Endometrium (tissue), 2 donors: ENCODE measurements around the gene RC3H1.
"Not testable (repeated sequence)": the region's sequence is repeated elsewhere in the genome, so short reads cannot be mapped to it uniquely, and the experiment has no call there.

ENCODE experiments used
- FAIRE-seq: peaks from 2 replicates; lab custom pipeline; 2012; peaks lifted over from hg19 to GRCh38; lab: Jason Lieb, UNC
- donor health status: control.
- donor health status: control.

Gene RC3H1

DNA sequence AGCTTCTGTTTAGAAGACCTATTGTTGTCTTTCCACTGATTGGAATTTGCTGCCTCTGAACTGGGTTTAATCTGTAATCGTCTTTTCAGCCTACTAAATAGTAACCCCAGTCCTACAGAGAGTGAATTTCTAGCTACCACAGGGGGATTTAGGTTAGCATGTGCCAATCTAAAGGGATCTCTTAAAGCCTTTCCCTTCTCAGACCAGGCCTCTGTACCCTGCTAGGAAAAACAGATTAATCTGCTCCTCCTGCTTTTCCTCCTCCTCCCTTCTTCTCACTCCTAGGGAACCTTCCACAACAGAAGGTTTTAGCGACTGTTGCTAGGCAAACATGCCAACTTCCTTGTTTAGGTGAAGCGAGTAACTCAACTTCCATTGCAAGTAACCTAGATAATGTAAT is 1.3 kb upstream of the RC3H1 start:
- FAIRE-seq: no peak

DNA sequence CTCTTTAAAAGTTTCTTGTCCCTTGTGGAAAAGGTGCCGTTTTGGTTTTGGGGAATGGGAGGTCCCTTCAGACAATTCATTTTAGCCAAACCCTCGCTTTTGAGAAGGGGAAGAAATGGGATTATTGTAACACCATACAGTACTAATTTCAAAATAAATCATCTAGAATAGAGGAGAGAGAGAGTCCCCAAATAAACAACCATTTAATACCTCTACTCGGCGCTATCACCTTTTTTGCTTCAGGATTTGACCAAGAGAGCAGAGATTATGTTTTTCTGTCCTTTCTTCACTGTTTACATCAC is 770 bp upstream of the RC3H1 start:
- no peak for FAIRE-seq

DNA sequence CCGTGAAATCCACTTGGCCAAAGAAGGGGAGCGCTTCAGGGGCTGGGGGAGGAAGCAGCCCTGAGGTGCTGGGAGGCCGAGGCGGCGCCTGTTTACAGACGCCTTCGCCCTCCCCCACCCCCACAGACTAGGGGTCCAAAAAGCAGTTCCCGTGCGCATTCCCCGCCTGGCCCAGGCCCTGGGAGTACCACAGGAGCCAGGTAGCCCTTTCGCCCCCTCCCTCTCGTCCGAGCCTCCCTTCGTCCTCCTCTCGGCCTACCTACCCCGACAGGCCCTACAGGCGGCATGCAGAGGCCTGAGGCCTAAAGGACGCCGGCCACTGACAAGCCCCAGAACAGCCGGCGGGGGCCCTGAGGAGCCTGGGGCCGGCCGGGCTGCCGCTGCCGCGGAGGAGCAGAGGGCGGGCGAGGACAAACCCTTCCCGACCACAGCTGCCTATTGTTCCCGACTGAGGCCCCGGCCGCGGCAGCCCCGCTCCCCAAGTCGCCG is 522 bp downstream of the RC3H1 start:
- no peak for FAIRE-seq

DNA sequence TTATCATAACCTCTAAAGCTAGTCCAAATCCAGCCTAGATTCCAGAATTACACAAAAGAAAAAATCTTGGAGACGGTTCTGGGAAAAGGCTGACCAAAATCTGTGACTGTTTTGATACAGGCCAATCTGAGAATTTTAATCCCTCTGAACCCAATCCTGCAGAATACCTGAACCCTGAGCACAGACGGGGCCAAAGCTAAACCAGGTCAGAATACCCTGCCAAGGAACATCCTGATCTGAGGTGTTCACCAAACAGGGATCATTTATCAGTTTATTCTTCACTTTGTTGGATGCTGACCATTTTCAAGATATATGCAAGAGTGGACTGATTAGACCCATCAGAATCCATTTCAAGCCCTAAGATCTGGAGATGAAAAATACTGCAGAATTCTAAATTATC is 3.6 kb downstream of the RC3H1 start:
- no peak for FAIRE-seq

DNA sequence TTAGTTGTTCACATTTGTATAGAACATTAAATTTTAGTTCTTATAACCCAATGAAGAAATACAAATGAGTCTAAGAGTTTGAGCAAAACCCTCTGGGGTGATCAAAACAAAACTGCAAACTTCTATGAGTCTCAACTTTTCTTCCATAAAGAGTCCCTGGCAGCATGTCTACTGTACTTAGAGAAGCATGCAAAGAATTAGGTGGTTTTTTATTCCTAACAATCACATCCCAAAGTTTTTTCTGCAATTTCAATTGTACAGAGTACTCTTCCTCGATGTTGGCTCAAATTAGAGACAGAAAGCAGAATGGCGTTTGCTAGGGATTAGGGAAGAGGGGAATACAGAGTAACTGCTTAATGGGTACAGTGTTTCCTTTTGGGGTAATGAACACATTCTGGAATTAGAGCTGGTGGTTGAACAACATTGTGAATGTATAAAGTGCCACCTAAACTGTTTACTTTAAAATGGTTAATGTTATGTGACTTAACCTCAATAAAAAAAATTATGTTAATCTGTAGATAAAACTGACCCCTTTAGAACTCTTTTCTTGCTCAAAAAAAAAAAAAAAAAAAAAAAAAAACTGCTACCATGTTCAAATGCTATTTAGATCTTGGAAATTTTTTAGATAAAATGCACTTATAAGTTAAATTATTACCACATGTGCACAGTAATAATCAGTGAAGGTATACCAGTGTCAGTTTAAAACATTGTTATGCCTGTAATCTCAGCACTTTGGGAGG is 4.8 kb downstream of the RC3H1 start:
- no peak for FAIRE-seq

DNA sequence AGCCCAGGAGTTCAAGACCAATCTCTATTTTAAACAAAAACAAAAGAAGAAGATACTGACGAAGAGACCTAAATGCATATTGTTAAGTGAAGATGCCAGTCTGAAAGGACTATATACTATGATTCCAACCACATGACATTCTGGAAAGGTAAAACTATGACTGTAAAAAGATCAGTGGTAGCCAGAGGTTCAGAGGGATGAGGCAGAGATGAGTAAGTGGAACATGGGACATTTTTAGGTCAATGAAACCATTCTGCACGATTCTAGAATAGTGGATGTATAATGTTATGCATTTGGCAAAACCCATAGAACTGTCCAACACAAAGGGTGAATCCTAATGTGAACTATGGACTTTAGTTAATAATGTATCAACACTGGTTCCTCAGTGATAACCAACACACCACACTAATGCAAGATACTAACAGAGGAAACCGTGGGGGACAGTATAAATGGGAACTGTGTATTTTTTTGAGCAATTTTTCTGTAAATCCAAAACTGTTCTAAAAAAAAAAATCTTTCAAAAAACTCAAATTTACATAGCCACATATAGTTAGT is 8.2 kb downstream of the RC3H1 start:
- FAIRE-seq: no peak

DNA sequence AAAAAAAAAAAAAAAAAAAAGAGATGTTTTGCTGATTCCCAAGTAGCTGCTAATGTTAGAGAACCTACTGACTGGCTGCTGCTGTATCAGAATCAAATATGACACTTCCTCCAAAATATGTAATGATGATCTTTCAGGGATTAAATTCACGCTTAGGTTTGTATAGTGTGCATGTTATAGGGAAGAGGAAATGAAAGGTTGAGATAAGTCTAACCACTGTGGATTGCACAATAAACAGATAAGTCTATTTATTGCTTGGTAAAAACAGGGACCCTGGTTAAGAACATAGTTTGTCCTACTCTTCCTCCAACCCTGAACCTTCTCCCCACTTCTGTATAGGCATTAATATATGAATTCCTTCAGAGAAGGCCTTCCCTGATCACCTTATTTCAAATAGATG is 13.2 kb downstream of the RC3H1 start:
- FAIRE-seq: no peak

DNA sequence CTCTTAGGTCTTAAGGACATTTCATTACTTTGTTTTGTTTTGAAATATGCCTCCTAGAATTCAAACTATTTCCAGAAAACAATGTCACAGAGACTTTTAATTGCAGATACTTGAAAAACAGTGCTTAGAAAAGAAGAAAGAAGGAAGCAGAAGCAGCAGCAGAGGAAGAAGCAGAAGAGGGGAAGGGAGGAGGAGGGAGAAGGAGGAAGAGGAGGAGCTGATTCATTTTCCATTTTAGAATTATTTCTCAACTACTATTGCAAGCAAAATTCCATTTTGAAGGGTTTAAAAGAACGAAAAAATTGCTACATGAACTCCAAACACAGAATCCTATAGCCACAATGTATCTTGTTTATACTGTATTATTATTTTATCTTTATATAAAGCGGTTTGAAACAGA is 13.9 kb downstream of the RC3H1 start:
- no peak for FAIRE-seq

DNA sequence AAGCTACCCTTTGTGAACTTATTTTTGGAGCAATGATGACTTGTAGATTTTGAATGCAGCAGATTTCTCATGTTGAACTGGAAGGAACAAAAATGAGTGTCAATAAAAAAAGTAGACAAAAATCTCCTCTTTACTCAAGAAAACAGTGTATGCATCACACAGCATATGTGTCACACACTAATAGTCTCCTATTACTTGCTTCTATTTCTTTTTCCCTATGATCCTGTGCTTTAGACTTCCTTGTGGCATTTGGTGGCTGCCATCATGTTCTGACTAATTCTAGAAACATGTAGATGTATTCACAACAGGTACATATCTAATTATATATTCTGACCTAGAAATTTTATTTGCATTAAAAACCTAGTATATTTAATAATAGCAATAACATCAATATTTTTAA is 14.3 kb downstream of the RC3H1 start:
- FAIRE-seq: no peak

DNA sequence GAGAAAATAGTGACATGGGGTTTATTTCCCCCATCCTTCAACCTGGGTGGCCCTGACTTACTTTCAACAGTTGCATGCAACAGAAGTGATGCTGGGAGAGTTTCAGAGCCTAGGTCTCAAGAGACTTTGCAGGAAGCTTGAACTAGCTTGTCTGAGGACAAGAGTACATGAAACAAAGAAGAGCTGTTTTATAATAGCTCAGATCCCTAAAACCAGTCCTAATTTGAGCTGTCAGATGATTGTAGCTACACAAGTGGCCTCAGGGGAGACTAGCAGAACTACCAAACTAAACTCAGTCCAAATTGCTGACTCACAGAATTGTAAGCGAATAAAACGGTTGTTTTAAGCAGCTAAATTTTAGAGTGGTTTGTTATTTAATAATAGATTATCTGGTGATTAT is 17.1 kb downstream of the RC3H1 start:
- peak; percentile 87 for FAIRE-seq

DNA sequence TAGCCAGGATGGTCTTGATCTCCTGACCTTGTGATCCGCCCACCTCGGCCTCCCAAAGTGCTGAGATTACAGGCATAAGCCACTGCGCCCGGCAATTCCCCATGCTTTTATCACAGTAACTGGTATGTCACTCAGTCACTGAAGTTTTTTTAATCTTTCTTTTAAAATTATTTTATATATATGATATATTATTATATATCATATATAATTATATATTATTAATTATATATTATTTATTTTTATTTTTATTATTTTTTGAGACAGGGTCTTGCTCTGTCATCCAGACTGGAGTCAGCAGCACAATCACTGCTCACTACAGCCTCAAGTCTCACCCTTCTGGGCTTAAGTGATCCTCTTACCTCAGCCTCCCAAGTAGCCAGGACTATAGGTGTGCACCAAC is 18.3 kb downstream of the RC3H1 start:
- FAIRE-seq: no peak

DNA sequence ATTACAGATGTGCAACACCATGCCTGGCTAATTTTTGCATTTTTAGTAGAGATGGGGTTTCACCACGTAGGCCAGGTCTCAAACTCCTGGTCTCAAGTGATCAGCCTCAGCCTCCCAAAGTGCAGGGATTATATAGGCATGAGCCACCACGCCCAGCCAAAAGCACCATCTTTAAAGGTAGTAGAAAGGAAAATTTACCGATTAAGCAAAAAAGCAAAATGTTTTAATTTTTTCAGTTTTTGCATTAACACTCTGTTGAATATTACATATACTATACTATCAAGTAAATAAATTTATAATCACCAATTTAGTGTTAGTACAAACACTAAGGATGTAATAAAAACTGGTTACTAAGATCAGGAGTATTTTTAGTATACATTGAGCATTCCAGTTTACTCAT is 20.6 kb downstream of the RC3H1 start:
- no peak for FAIRE-seq

DNA sequence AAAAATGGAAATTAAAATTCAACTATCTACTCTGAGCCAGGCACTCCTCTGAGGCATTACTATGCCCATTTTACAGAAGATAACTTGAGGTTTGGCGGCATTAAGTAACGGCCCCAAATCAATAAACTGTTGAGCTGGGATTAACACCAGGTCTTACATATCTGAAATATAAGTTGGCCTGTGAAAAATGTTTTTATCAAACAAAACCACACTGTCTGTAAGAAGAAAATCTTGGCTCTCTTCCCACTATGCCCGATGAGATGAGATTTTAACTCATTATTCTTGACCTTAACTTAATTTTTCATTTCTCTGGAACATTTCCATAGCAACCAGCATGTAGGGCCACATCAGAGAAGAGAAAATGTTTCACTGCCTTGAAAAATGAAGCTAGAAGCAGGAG is 21.8 kb downstream of the RC3H1 start:
- FAIRE-seq: no peak

DNA sequence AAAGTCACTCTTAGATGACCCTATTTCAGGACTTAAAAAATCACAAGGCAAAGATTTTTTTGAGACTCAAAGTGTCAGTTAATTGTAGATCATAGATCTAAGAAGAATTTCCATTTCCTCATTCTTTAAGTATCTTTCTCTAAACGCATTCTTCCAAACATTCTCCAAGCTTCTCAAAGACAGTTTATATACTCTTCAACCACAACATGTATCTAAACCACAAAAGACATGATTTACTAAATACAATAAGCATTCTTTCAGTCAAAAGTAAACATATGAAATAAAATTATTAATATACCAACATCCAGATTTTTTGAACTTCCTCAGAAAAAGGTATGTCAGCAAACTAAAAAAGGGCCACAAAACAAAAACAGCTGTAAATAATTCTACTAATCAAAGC is 24.4 kb downstream of the RC3H1 start:
- no peak for FAIRE-seq

DNA sequence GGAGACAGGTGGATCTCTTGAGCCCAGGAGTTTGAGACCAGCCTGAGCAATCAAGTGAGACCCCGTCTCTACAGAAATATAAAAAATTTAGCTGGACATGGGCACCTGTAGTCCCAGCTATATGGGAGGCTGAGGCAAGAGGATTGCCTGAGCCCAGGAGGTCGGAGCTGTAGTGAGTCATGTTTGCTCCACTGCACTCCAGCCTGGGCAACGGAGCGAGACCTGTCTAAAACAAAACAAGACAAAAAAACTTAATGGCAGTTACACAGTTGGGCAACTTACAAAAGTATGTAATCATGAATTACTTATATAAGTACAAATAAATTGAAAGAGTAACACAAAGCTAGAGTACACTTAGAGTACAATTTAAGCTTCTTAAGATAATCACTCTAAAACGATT is 25.2 kb downstream of the RC3H1 start:
- no peak for FAIRE-seq

DNA sequence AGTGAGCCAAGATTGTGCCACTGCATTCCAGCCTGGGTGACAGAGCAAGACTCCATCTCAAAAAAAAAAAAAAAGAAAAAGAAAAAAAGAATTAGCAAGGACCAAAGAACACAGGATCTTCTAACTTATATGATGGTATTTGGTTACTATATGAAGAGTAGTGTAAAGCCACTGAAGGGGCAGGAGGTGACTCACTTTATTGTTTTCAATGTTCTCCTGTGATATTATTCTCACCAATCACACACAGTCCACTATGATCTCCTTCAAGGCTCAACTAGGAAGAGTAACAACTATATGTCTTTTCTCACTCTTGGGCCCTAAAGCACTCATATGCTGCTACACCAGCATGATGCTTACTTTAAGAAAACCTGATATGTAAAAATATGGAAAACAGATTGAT is 26.7 kb downstream of the RC3H1 start:
- no peak for FAIRE-seq

DNA sequence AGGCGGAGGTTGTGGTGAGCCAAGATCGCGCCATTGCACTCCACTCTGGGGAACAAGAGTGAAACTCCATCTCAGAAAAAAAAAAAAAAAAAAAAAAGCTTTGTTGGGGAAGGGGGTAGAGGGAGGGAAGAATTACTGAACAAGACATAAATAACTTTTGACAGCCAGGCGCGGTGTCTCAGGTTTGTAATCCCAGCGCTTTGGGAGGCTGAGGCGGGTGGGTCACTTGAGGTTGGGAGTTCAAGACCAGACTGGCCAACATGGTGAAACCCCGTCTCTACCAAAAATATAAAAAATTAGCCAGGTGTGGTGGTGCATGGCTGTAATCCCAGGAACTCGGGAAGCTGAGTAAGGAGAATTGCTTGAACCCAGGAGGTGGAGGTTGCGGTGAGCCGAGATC is 28.2 kb downstream of the RC3H1 start:
- not testable (repeated sequence) for FAIRE-seq

DNA sequence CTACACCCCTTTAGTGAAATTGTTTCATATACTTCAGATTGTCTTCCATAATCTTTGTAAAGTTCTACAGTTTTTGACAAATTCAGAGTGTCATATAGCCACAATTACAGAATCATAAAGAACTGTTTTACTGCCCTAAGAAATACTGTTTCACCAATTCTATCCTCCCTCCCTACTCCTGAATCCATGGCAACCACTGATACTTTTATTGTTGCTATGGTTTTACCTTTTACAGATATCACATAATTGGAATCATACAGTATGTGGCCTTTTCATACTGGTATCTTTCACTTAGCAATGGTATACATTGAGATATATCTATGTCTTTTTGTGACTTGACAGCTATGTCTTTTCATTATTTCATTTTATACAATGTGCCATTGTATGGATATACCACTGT is 34.1 kb downstream of the RC3H1 start:
- no peak for FAIRE-seq

DNA sequence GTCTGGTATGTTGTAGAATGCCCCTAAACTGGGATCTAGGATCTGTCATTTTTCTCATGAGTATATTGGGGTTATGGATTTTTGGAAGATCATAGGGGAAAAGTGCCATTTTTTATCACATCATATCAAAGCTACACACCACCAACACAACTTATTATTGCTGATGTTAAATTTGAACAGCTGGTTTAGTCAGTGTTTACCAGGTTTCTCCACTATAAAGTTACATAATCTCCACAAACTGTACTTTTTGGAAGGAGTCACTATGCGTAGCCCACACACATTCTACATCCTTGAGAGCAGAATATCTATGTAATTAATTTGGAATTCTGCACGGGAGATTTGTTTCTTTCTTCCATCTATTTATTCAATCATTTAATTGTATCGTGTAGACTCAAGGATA is 35.2 kb downstream of the RC3H1 start:
- FAIRE-seq: no peak

DNA sequence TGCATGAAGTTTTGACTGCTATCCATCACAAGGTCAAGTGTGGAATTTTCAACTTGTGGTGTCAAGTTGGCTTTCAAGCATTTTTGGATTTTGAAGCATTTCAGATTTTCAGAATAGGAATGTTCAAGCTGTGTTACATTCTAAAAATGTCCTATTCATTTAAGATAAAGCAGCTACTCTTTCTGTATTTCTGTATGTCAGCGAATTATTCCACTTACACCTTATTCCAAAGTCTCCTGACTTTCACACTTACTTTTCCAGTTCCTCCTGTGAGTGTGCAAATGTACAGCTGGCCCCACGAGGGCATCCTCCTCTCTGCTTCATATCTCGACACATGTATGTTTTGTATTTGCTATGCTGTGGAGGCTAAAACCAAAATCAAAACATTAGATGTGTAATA is 51.9 kb downstream of the RC3H1 start:
- no peak for FAIRE-seq

DNA sequence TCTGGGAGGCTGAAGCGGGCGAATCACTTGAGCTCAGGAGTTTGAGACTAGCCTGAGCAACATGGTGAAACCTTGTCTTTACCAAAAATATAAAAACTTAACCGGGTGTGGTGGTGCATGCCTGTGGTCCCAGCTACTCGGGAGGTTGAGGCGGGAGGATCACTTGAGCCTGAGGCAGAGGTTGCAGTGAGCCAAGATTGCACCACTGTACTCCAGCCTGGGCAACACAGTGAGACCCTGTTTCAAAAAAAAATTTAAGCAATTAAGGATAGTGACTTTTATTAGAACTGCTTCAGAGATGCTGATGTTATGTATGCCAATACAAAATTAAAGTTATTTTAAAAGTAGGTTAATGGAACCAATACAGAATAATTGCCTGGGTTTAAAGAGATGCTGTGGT is 56.3 kb downstream of the RC3H1 start:
- not testable (repeated sequence) for FAIRE-seq

DNA sequence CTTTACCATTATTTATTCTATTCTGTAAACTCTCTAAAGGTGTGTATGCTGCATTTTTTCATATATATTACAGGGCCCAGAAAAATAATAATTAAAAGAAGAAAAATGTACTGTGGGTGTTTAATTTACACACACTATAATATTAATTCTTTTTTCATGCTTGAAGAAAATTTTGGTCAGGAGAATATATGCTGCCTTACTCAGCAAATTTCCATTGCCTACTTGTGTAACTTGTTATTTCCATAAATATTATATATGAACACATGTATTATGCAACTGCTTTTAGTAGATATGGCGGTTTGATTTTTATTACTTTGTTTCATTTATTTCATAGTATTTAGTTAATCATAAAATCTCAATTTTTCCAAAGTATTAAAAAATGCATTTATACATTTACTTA is 58.7 kb downstream of the RC3H1 start:
- FAIRE-seq: no peak

DNA sequence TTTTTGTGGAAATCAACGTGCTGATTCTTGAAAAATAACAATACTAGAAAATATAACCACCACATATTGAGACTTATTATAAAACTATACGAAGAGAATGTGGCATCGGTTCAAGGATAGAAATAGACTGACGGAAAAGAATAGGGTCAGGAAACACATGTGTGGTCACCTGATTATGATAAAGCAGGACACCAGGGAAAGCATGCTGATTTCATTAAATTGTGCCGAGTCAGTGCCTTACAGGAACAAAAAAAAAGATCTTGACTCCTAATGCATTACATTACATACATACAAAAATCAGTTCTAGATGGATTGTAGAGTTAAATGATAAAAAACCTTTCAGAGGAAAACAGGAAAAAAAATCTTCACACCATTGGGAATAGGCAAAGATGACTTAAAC is 61.5 kb downstream of the RC3H1 start:
- FAIRE-seq: no peak

DNA sequence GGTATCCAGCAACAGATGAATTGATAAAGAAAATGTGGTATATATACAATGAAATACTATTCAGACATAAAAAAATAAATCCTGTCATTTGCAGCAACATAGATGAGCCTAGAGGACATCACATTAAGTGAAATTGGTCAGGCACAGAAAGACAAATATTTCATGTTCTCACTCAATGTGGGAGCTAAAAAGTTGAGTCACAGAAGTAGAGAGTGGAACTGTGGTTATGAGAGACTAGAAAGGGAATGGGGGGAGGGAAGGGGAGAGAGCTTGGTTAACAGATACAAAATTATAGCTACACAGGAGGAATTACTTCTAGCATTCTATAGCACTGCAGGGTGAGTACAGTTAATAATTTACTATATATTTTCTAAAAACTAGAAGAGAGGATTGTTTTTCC is 68.0 kb downstream of the RC3H1 start:
- FAIRE-seq: no peak

DNA sequence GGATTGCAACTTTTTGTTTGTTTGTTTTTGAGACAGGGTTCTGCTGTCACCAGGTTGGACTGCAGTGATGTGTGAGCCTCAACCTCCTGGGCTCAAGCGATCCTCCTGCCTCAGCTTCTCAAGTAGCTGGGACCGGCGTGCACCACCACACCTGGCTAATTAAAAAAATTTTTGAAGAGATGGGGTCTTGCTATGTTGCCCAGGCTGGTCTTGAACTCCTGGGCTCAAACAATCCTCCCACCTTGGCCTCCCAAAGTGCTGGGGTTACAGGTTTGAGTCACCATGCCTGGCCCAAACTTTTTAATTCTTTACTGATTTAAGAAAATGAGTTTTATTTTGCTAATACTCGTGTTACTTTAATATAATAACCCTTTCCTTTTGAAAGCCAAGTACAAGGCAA is 73.6 kb downstream of the RC3H1 start:
- no peak for FAIRE-seq
